Esophagus muscularis mucosa (tissue), 4 donors: ENCODE results near the gene VWA3B. TPM values are rescaled to one million over a fixed set of nuclear protein-coding genes. Genes with fewer than 3 reads are reported as not detected.

Experiments
- DNase-seq: peaks from one replicate; pipeline ENCODE4 v3.0.0-alpha.2; 2017; ENCODE audit errors: extremely low spot score
- H3K27ac ChIP-seq, 4 donors: fragments of 200-600 bp; sonication (generic); replicated peaks in 1 of 4; 1 replicate in 3 of 4; 2 replicates in 1 of 4; pipeline ENCODE4 v1.5.1; 2016 to 2019; ENCODE audit warnings: mild to moderate bottlenecking in 1 of 4
- H3K27me3 ChIP-seq, 4 donors: fragments of 200-600 bp; sonication (generic); one replicate each; pipeline versions ENCODE4 v1.5.1 to v1.6.0; 2016 to 2019
- H3K36me3 ChIP-seq, 4 donors: fragments of 200-600 bp; sonication (generic); one replicate each; pipeline ENCODE4 v1.5.1; 2016 to 2019
- H3K4me1 ChIP-seq, 4 donors: fragments of 200-600 bp; sonication (generic); one replicate each; pipeline ENCODE4 v1.5.1; 2016 to 2019
- H3K4me3 ChIP-seq, 4 donors: fragments of 200-600 bp; sonication (generic); 1 replicate in 2 of 4; 2 replicates in 2 of 4; pipeline ENCODE4 v1.5.1; 2016 to 2019; ENCODE audit warnings: mild to moderate bottlenecking in 4 of 4, moderate library complexity in 1 of 4
- H3K9me3 ChIP-seq, 4 donors: fragments of 200-600 bp; sonication (generic); 1 replicate in 3 of 4; 2 replicates in 1 of 4; pipeline ENCODE4 v1.5.1; 2016 to 2019
- EP300 ChIP-seq: sonication (generic); formaldehyde crosslinking; IDR thresholded peaks from one replicate; pipeline ENCODE4 v1.6.1; 2017; ENCODE audit warnings: antibody characterized with exemption
- POLR2A ChIP-seq: fragments of 450-650 bp; IDR thresholded peaks from one replicate; pipeline ENCODE4 v1.6.1; 2017; ENCODE audit warnings: antibody characterized with exemption, moderate library complexity, mild to moderate bottlenecking, low read depth
- POLR2AphosphoS5 ChIP-seq, 2 donors: sonication (generic); formaldehyde crosslinking; IDR thresholded peaks; one replicate each; pipeline ENCODE4 v1.6.1; 2017; ENCODE audit warnings: antibody characterized with exemption in 2 of 2
- WGBS: methylation state at CpG from one replicate; pipeline ENCODE4 v1.1.5; 2018; 5-methylcytosine and 5-hydroxymethylcytosine counted together
- intact Hi-C: fragments of 100-400 bp; cut with DNase I; formaldehyde crosslinking; loops from one replicate; pipeline ENCODE4 v1.15.1; 2023
- total RNA-seq, 4 donors: library from RNA; depleted of rRNA; stranded (reverse); fragments of >200 nt; gene quantifications; one replicate each; pipeline versions ENCODE4 v1.1.0 to v1.2.1, GENCODE V29; 2016
- TF ChIP-seq, protein P1 (sequence below), 3 experiments: fragments of 200-600 bp in 2 of 3; fragments of 450-650 bp in 1 of 3; sonication (generic) in 2 of 3; IDR thresholded peaks; one replicate each; pipeline ENCODE4 v1.5.1; 2017 to 2019; ENCODE audit warnings: antibody characterized with exemption in 3 of 3, mild to moderate bottlenecking in 2 of 3, moderate library complexity in 1 of 3

VWA3B gene
- total RNA-seq, 4 donors from 2014 or later: not detected

DNA sequence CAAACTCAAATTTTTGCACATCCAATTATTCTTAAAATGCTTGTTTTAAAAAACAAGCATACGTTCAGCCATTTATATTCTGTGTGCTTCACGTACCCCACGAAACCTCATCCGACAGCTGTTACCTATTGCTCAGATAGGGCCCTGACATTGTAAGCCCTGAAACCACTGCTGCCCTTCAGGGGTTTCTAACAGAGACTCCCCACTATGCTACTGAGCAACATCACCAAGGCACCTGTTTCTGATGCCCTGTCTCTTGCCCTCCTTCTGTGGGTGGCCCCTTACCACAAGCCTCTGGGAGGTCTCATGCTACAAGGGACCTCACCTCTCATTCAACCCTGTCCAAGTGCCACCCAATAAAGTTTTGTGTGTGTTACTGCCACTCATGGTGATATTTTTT, 240.8 kb downstream of the VWA3B start:
- TF ChIP-seq POLR2AphosphoS5 (IDR thresholded peaks at IDR 0.05): no peak
- no peak for TF ChIP-seq EP300
- TF ChIP-seq POLR2A: no peak
- TF ChIP-seq, protein P1, sequence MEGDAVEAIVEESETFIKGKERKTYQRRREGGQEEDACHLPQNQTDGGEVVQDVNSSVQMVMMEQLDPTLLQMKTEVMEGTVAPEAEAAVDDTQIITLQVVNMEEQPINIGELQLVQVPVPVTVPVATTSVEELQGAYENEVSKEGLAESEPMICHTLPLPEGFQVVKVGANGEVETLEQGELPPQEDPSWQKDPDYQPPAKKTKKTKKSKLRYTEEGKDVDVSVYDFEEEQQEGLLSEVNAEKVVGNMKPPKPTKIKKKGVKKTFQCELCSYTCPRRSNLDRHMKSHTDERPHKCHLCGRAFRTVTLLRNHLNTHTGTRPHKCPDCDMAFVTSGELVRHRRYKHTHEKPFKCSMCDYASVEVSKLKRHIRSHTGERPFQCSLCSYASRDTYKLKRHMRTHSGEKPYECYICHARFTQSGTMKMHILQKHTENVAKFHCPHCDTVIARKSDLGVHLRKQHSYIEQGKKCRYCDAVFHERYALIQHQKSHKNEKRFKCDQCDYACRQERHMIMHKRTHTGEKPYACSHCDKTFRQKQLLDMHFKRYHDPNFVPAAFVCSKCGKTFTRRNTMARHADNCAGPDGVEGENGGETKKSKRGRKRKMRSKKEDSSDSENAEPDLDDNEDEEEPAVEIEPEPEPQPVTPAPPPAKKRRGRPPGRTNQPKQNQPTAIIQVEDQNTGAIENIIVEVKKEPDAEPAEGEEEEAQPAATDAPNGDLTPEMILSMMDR (IDR thresholded peaks at IDR 0.05): no peak
- Histone ChIP-seq H3K27ac (no peak overlapping the region), H3K4me3 (no peak overlapping the region), H3K36me3 (no peaks in the 10 kb centered on the region), H3K27me3 (no peaks in the 10 kb centered on the region), H3K4me1 (no peaks in the 10 kb centered on the region), H3K9me3 (peaks cover 0 to 13% (median 3%) of the 10 kb centered on the region in 4 donors)
- DNase-seq: peak; percentile 53
- intact Hi-C loops: no loop called here
- WGBS: 92% methylated on average over 4 of the region's 4 CpGs

DNA sequence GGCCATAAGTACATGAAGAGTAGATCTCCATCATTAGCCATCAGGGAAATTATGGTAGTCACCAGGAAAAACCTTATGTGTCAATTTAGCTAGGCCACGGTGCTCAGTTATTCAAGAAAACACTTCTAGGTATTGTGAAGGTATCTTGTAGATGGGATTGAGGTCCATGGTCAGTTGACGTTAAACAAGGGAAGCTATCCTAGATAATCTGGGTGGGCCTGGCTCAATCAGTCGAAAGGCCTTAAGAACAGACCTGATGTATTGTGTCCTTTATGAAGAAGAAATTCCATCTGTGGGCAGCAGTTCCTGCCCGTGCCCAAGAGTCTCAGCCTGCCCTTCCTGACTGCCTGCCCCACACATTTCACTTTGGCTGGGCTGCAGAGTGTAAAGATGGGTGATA, 242.6 kb downstream of the VWA3B start:
- Histone ChIP-seq H3K4me1 (peaks cover 0 to 10% (median 2%) of the 10 kb centered on the region in 4 donors), H3K36me3 (no peaks in the 10 kb centered on the region), H3K27me3 (no peaks in the 10 kb centered on the region), H3K9me3 (peaks cover 0 to 7% (median 0%) of the 10 kb centered on the region in 4 donors), H3K4me3 (no peak overlapping the region), H3K27ac (no peak overlapping the region)
- DNase-seq: no peak
- TF ChIP-seq POLR2A: no peak
- TF ChIP-seq EP300: no peak
- TF ChIP-seq POLR2AphosphoS5 (IDR thresholded peaks at IDR 0.05): no peak
- TF ChIP-seq, protein P1 (IDR thresholded peaks at IDR 0.05): no peak
- intact Hi-C loops: no loop called here
- WGBS: 80% methylated on average over 4 of the region's 4 CpGs

DNA sequence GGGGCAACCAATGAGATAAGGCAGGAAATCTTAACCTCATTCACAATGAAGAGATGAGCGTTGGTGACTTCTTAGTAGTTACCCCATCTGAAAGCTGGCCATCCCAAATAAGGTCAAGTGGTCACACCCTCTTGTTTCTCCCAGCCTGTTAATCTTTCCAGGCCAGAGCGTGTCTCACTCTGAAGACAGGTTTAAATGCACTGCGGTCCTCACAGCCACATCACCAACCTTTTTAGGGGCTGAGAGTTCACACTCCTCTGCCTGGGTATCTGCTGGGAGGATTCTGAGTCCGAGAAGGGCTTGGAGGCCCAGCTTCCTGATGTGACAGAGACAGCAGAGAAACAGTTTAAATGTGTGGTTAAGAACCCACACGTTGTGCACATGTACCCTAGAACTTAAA, 246.0 kb downstream of the VWA3B start:
- Histone ChIP-seq H3K36me3 (no peaks in the 10 kb centered on the region), H3K27me3 (no peaks in the 10 kb centered on the region), H3K9me3 (peaks cover 0 to 7% (median 0%) of the 10 kb centered on the region in 4 donors), H3K4me3 (no peak overlapping the region), H3K4me1 (peaks cover 0 to 12% (median 3%) of the 10 kb centered on the region in 4 donors), H3K27ac (no peak overlapping the region)
- 85% methylated on average over 5 of the region's 5 CpGs for WGBS
- TF ChIP-seq, protein P1 (IDR thresholded peaks at IDR 0.05): no peak
- TF ChIP-seq EP300 (no peak), POLR2A (no peak)
- DNase-seq: peak; percentile 57
- intact Hi-C loops: no loop called here

DNA sequence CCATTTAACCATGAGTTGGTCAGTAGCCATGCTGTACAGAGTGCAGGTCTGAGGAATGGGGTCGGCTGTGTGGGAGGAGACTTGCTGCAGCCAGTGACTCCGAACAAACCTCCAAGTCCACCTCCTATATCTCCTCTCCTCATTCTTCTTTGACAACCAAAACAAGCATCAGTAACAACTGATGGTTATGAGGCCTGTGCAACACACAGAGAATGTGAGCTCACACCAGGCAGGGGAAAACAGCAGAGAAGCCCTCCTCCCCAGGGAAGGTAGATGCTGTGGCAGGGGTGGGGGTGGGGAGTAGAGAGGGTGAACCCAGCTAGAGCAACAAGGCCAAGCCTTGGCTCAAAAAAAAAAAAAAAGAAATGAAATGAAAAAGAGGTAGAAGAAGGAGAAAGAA, 247.0 kb downstream of the VWA3B start:
- no peaks in the 10 kb centered on the region for H3K36me3 ChIP-seq
- H3K4me3 ChIP-seq: no peak overlapping the region
- peaks cover 0 to 4% (median 0%) of the 10 kb centered on the region in 4 donors for H3K9me3 ChIP-seq
- H3K27me3 ChIP-seq: no peaks in the 10 kb centered on the region
- TF ChIP-seq, protein P1 (IDR thresholded peaks at IDR 0.05): no peak
- TF ChIP-seq POLR2A (no peak), EP300 (no peak), POLR2AphosphoS5 (IDR thresholded peaks at IDR 0.05) (no peak)
- peaks cover 0 to 12% (median 3%) of the 10 kb centered on the region in 4 donors for H3K4me1 ChIP-seq
- intact Hi-C loops: no loop called here
- no peak for DNase-seq
- WGBS: 40% methylated on average over 2 of the region's 2 CpGs
- H3K27ac ChIP-seq: no peak overlapping the region

DNA sequence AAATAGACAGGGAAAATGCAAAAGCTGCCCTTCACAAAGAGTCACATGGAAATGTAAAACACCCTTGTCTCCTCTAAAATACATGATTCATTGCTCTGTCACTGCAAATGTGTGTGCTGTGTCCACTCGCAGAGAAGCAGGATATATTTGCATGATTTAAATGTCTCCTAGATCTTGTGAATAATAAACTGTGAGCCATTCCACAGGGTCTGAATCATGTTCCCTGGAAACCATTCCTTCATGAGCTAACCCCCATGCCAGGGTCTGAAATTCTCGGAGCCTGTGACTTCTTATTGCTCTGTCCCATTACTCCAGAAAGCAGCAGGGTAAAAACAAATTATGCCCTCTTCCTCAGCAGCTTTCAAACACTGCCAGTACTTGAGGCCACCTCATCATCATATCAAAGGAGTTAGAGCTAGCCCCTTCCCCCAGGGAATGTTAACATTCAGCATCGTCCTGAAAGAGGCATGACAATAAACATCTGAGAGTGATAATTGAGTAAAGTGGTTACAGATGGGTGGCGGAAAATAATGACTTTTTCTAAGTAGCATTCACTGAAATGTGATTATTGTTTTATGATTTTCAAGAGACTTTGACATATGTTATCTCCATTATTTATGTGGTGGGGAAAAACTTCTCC, 247.6 kb downstream of the VWA3B start:
- H3K4me1 ChIP-seq: peaks cover 0 to 12% (median 3%) of the 10 kb centered on the region in 4 donors
- no peaks in the 10 kb centered on the region for H3K36me3 ChIP-seq
- WGBS: 22% methylated on average over 4 of the region's 4 CpGs
- no peak for DNase-seq
- H3K9me3 ChIP-seq: no peaks in the 10 kb centered on the region
- no peak overlapping the region for H3K27ac ChIP-seq
- intact Hi-C loops: no loop called here
- peaks cover 0 to 2% (median 0%) of the 10 kb centered on the region in 4 donors for H3K27me3 ChIP-seq
- no peak overlapping the region for H3K4me3 ChIP-seq
- no peak for TF ChIP-seq POLR2AphosphoS5 (IDR thresholded peaks at IDR 0.05)
- TF ChIP-seq, protein P1 (IDR thresholded peaks at IDR 0.05): no peak
- TF ChIP-seq POLR2A: no peak
- TF ChIP-seq EP300: no peak
